Calu3 (cell line): ENCODE results near the gene MACROD2. TPM values are rescaled to one million over a fixed set of nuclear protein-coding genes. Genes with fewer than 3 reads are reported as not detected.

ENCODE experiments used
- BruUV-seq: library from RNA; stranded (reverse); fragments of 400-500 nt; replicated peaks from 2 replicates; lab custom pipeline; 2021; lab: Mats Ljungman, UMichigan
- CTCF ChIA-PET: fragments of 300-600 bp; sonication (Branson Sonifier 250); formaldehyde crosslinking; loops from one replicate; lab custom pipeline; 2022; ENCODE audit warnings: antibody characterized with exemption; lab: Charles Lee
- DNase-seq: peaks from one replicate; pipeline ENCODE4 v3.0.0; 2022
- H3K27ac Mint-ChIP-seq: one replicate; pipeline ENCODE4 v1.8.0; 2022; ENCODE audit warnings: mixed read lengths; ENCODE audit not compliant: unreplicated experiment
- H3K27me3 Mint-ChIP-seq: one replicate; pipeline ENCODE4 v1.8.0; 2022; ENCODE audit warnings: mixed read lengths; ENCODE audit not compliant: unreplicated experiment
- H3K36me3 Mint-ChIP-seq: one replicate; pipeline ENCODE4 v1.8.0; 2022; ENCODE audit warnings: mild to moderate bottlenecking, moderate library complexity, mixed read lengths; ENCODE audit not compliant: insufficient read depth, unreplicated experiment
- H3K4me1 Mint-ChIP-seq: one replicate; pipeline ENCODE4 v1.8.0; 2022; ENCODE audit warnings: mild to moderate bottlenecking, low read depth, mixed read lengths; ENCODE audit not compliant: unreplicated experiment
- H3K4me3 Mint-ChIP-seq: one replicate; pipeline ENCODE4 v1.8.0; 2022; ENCODE audit warnings: mild to moderate bottlenecking, low read depth, moderate library complexity, mixed read lengths; ENCODE audit not compliant: unreplicated experiment
- H3K9me3 Mint-ChIP-seq: one replicate; pipeline ENCODE4 v1.8.0; 2022; ENCODE audit warnings: low read depth, mixed read lengths; ENCODE audit not compliant: unreplicated experiment
- CTCF ChIP-seq: fragments of 200-600 bp; IDR thresholded peaks from one replicate; pipeline ENCODE4 v1.8.0; 2022; ENCODE audit warnings: antibody characterized with exemption; ENCODE audit not compliant: unreplicated experiment
- intact Hi-C: fragments of 100-400 bp; cut with micrococcal nuclease; formaldehyde crosslinking; loops from one replicate; pipeline ENCODE4 v1.10.0; 2022; ENCODE audit not compliant: unreplicated experiment
- total RNA-seq: library from RNA; stranded (reverse); gene quantifications from 2 replicates; pipeline ENCODE4 v1.2.3, GENCODE V29; 2022

Gene MACROD2
- total RNA-seq, 1 experiment from 2014 or later: 29.4 TPM

DNA sequence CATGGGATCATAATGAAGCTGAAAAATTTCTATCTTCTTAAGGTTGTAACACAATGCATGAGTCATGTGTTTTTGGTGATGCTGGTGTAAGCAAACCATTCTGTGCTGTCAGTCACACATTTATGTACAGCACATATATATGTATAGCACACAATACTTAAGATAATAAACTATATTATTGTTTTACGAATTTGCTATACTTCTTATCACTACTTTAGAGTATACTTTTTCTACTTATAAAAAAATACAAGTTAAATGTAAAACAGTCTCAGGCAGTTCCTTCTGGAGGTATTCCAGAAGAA is 1262.2 kb downstream of the MACROD2 start:
- H3K27me3 Mint-ChIP-seq: no peaks in the 10 kb centered on the region
- intact Hi-C loops: no loop called here
- no peaks in the 10 kb centered on the region for H3K9me3 Mint-ChIP-seq
- no peaks in the 10 kb centered on the region for H3K36me3 Mint-ChIP-seq
- CTCF ChIA-PET: no interaction called here
- H3K4me1 Mint-ChIP-seq: no peaks in the 10 kb centered on the region
- no peak overlapping the region for H3K27ac Mint-ChIP-seq
- no peak for DNase-seq
- no peak for TF ChIP-seq CTCF
- no peak overlapping the region for H3K4me3 Mint-ChIP-seq
- no TSS peak for BruUV-seq

DNA sequence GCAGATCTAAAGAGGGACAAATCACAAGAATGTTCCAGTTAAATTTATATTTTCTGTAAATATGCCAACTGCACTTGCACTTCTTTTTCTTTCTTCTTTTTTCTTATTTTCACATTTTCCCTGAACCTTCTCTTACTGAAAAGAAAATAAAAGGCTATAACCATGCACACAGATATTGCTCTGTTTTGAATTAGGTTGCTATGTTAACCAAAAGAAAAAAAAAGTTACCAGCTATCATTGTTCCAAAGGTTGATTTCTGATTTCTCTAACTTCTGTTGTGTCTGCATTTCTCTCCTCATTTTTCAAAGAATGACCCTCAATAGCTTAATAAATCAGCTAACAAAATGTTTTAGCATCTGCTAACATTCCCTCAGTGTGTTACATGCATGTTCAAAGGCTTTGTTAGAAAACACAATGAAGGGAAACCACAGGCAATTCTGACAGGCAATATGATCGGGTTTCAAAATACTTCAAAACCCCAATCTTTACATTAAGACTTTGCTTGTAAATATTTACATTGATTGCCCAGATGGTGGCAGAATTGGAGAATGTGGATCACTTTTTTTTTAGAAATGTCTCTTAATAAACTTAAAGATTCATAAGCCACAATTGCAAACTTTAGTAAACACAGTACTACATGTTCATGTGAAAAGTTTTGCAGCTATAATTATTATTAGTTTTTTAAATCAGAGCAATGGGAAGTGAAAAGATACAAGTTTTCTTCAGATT is 1270.4 kb downstream of the MACROD2 start:
- TF ChIP-seq CTCF: no peak
- Mint-ChIP-seq H3K4me3 (no peak overlapping the region), H3K27me3 (no peaks in the 10 kb centered on the region), H3K36me3 (no peaks in the 10 kb centered on the region), H3K9me3 (no peaks in the 10 kb centered on the region), H3K27ac (no peak overlapping the region), H3K4me1 (no peaks in the 10 kb centered on the region)
- BruUV-seq: no TSS peak
- no peak for DNase-seq
- intact Hi-C loops: no loop called here
- CTCF ChIA-PET: no interaction called here

DNA sequence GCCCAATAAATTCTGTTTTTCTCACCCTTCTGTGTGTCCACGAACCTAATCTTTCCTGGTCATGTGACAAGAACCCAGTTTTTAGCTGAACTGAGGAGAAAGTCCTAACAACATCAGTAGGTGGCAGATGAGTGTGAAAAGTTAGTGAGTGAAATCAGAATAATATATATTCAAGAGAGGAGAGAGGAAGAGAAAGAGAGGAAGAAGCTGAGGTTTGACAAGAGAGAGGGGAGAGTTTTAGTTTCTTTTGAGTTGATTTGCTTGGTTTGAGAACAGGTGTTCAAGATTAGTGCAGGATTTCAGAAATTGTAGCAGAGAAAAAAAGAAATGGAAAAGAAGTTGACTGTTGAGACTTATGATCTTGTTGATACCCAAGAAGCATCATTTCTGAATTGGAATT is 1272.6 kb downstream of the MACROD2 start:
- Mint-ChIP-seq H3K27ac (no peak overlapping the region), H3K4me3 (no peak overlapping the region), H3K36me3 (no peaks in the 10 kb centered on the region), H3K9me3 (no peaks in the 10 kb centered on the region), H3K27me3 (no peaks in the 10 kb centered on the region), H3K4me1 (no peaks in the 10 kb centered on the region)
- CTCF ChIA-PET: no interaction called here
- no peak for TF ChIP-seq CTCF
- no peak for DNase-seq
- no TSS peak for BruUV-seq
- intact Hi-C loops: no loop called here

DNA sequence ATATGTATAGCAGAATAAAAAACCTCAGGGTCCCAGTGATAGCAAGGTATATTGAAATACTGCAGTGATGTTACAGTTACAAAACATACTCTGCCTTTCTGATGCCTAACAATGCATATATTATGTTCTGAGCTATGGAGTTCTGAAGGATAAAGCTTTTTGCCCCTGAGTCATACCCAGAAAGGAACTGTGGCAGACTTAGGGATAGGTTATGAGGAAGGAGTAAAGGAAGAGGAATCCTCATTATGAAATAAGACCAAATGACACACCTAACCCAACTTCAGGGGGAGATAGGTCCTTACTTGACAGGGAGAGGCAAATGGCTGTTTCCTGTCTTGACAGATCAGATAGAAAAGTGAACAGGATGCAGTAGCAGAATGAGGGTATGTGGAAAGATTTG is 1282.7 kb downstream of the MACROD2 start:
- Mint-ChIP-seq H3K27ac (no peak overlapping the region), H3K4me1 (no peaks in the 10 kb centered on the region), H3K4me3 (no peak overlapping the region), H3K27me3 (no peaks in the 10 kb centered on the region), H3K36me3 (no peaks in the 10 kb centered on the region), H3K9me3 (peaks cover 2% of the 10 kb centered on the region)
- BruUV-seq: no TSS peak
- no peak for DNase-seq
- CTCF ChIA-PET: no interaction called here
- intact Hi-C loops: no loop called here
- TF ChIP-seq CTCF: no peak
